Memory B cell (primary cell): ENCODE results near the gene DNAJC1.
"Not testable (repeated sequence)": the region's sequence is repeated elsewhere in the genome, so short reads cannot be mapped to it uniquely, and the experiment has no call there.

Experiments used
- ATAC-seq: fragments of 150-1000 bp; cut with Tn5 transposase; 2 replicates; pipeline ENCODE4 v1.10.0; 2021; ENCODE audit warnings: low read depth, mild to moderate bottlenecking, moderate library complexity
- DNase-seq, 2 donors: peaks; one replicate each; pipeline ENCODE4 v3.0.0; 2022; ENCODE audit warnings: low spot score in 2 of 2
- H3K27ac Mint-ChIP-seq: one replicate; pipeline ENCODE4 v1.8.0; 2022; ENCODE audit warnings: mild to moderate bottlenecking, moderate library complexity, mixed read lengths
- H3K27me3 Mint-ChIP-seq: one replicate; pipeline ENCODE4 v1.8.0; 2022; ENCODE audit warnings: mixed read lengths
- H3K36me3 Mint-ChIP-seq: one replicate; pipeline ENCODE4 v1.8.0; 2022; ENCODE audit warnings: mild to moderate bottlenecking, mixed read lengths
- H3K4me1 Mint-ChIP-seq: one replicate; pipeline ENCODE4 v1.8.0; 2022; ENCODE audit warnings: mixed read lengths
- H3K4me3 Mint-ChIP-seq: one replicate; pipeline ENCODE4 v1.8.0; 2022; ENCODE audit warnings: mild to moderate bottlenecking, moderate library complexity, mixed read lengths
- H3K9me3 Mint-ChIP-seq: one replicate; pipeline ENCODE4 v1.8.0; 2022; ENCODE audit warnings: mixed read lengths

DNAJC1 gene

DNA sequence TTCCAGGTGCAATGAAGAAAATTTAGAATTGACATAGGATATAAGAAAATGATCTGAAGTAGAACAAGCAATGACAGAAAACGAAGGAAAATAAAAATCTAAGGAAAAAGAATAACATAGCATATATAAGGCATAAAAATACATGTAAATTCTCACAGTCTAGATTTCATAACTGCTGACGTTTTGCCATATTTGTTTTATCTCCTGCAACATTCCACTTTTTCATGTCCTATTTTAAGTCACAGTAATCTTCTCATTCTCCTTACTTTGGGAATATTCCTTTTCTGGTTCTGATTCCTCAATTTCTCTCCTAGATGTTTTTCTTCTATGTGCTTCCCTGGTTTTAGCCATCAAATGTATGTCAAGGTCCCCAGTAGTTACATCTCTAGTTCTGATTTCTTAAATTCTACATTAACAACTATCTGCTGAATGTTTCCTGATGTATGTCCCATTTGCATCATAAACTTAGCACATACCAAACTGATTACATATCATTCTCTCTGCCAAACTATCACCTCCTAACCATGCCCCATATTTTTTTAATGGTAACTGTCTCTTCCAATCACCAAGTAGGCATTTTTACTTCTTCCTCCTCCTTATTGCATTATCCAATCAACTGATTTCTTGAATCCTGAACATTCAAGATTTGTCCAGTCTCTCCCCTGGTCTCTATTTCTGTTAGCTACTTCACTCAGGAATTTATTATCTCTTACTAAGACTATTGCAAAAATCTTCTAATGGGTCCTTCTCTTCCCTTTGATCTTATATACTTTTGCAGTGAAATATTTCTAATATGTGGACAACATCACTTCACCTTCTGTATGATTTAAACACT is 171.3 kb downstream of the DNAJC1 start:
- Mint-ChIP-seq H3K9me3 (peaks cover 23% of the 10 kb centered on the region), H3K27ac (no peak overlapping the region), H3K4me1 (no peaks in the 10 kb centered on the region), H3K4me3 (no peak overlapping the region), H3K27me3 (no peaks in the 10 kb centered on the region), H3K36me3 (peaks cover 36% of the 10 kb centered on the region)
- DNase-seq (no peak), ATAC-seq (no peak)

DNA sequence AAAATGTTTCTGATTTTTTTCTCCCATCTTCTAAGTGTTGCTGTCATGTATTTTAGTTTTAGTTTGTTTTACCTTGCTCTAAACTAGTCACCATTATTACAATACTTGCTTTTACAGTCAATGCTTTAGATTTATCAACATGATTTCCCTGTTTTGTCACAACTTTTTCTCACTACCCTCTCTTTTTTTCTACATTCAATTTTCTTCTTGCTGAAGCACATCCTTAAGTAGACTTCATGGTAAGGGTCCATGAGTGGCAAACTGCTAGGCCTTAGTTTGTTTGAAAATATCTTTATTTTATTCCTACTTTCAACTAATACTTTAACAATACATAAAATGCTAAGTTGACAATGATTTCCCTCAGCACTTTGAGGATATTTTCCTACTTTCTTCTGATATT is 173.5 kb downstream of the DNAJC1 start:
- Mint-ChIP-seq H3K4me3 (no peak overlapping the region), H3K27me3 (no peaks in the 10 kb centered on the region), H3K9me3 (peaks cover 27% of the 10 kb centered on the region), H3K4me1 (no peaks in the 10 kb centered on the region), H3K27ac (no peak overlapping the region), H3K36me3 (peaks cover 39% of the 10 kb centered on the region)
- no peak for DNase-seq
- ATAC-seq = no peak

DNA sequence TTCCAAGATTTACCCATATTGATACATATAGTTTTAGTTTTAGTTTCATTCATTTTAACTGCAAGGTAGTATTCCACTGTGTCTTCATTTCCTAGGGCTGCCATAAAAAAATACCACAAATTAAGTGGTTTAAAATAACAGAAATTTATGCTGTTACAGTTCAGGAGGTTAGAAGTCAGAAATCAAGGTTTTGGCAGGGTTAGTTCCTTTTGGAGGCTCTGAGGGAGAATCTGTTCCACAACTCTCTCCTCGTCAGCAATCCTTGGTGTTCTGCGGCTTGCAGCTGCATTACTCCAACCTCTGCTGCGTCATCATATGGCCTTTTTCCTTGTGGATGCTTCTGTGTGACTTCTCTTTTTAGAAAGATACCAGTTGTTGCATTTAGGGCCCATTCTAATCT is 176.2 kb downstream of the DNAJC1 start:
- peaks cover 29% of the 10 kb centered on the region for H3K9me3 Mint-ChIP-seq
- no peak overlapping the region for H3K4me3 Mint-ChIP-seq
- no peak for DNase-seq
- H3K4me1 Mint-ChIP-seq = no peaks in the 10 kb centered on the region
- H3K27ac Mint-ChIP-seq = no peak overlapping the region
- peaks cover 34% of the 10 kb centered on the region for H3K36me3 Mint-ChIP-seq
- no peak for ATAC-seq
- H3K27me3 Mint-ChIP-seq = no peaks in the 10 kb centered on the region

GRCh38 chr10:21826725-21827124 is 176.8 kb downstream of the DNAJC1 start:
- Mint-ChIP-seq H3K4me3 (no peak overlapping the region), H3K9me3 (peaks cover 27% of the 10 kb centered on the region), H3K27me3 (no peaks in the 10 kb centered on the region), H3K4me1 (no peaks in the 10 kb centered on the region), H3K36me3 (peaks cover 31% of the 10 kb centered on the region), H3K27ac (no peak overlapping the region)
- DNase-seq = no peak
- no peak for ATAC-seq

- Mint-ChIP-seq H3K27me3 (no peaks in the 10 kb centered on the region), H3K27ac (no peak overlapping the region), H3K36me3 (peaks cover 23% of the 10 kb centered on the region), H3K4me3 (no peak overlapping the region), H3K9me3 (peaks cover 22% of the 10 kb centered on the region), H3K4me1 (no peaks in the 10 kb centered on the region)
- DNase-seq = no peak
- ATAC-seq = no peak
Measured at GRCh38 chr10:21825345-21825744, 178.2 kb downstream of the DNAJC1 start.

DNA sequence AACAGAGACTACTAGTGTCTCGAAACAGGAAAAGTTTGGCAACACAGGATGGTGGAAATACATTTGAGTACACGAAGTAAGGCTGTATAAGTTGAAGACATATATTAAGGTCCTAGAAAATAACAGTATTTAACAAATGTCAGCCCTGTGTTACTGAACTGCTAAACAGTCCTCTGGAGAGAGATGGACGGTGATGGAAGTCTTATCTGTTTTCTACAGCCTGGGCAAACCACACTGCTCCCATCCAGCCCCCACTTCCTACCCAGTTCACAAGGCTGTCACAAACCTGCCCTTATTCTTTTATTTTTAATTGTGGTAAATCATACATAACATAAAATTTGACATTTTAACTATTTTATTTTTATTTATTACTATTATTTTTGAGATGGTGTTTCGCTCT is 179.1 kb downstream of the DNAJC1 start:
- DNase-seq (no peak), ATAC-seq (no peak)
- Mint-ChIP-seq H3K4me1 (no peaks in the 10 kb centered on the region), H3K27ac (no peak overlapping the region), H3K27me3 (no peaks in the 10 kb centered on the region), H3K36me3 (peaks cover 17% of the 10 kb centered on the region), H3K4me3 (no peak overlapping the region), H3K9me3 (peaks cover 16% of the 10 kb centered on the region)

- no peak for DNase-seq
- Mint-ChIP-seq H3K4me1 (no peaks in the 10 kb centered on the region), H3K36me3 (peaks cover 17% of the 10 kb centered on the region), H3K27ac (no peak overlapping the region), H3K4me3 (no peak overlapping the region), H3K9me3 (peaks cover 16% of the 10 kb centered on the region), H3K27me3 (no peaks in the 10 kb centered on the region)
- ATAC-seq = no peak
Measured at GRCh38 chr10:21823617-21824016, 179.9 kb downstream of the DNAJC1 start.

DNA sequence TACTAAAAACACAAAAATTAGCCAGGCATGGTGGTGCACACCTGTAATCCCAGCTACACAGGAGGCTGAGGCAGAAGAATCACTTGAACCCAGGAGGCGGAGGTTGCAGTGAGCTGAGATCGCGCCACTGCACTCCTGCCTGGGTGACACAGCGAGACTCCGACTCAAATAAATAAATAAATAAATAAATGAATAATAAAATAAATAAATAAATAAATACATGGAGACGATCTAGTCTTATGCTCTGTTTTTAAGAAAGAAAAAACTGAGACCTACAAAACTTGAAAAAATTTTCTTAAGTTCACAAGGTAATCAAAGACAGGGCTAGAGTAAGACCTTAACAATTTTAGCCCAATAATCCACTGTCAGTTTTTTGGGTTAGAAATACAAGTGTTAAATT is 181.3 kb downstream of the DNAJC1 start:
- DNase-seq, H3K4me3 Mint-ChIP-seq, H3K27me3 Mint-ChIP-seq, H3K27ac Mint-ChIP-seq, ATAC-seq, H3K4me1 Mint-ChIP-seq: not testable (repeated sequence)
- peaks cover 19% of the 10 kb centered on the region for H3K36me3 Mint-ChIP-seq
- H3K9me3 Mint-ChIP-seq = peaks cover 16% of the 10 kb centered on the region

DNA sequence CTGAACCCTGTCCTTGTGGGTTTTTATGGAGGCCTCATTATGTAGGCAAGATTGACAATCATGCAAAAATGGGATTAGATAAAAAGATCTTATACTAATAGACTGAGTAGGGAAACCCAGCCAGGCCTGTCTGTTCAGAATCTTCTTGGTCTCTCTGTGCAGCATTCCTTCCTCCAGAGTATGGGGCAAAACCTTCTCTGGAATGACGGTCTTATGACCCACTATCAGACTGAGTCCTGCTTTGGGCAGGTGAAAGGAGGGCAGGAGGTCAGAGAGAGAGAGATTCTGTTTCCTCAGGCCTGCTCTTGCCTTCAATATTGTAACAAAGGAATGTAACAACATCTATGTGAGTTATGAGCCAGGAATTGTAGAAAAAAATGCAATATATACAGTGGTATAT is 182.6 kb downstream of the DNAJC1 start:
- DNase-seq (no peak), ATAC-seq (no peak)
- peaks cover 11% of the 10 kb centered on the region for H3K9me3 Mint-ChIP-seq
- peaks cover 17% of the 10 kb centered on the region for H3K36me3 Mint-ChIP-seq
- no peaks in the 10 kb centered on the region for H3K4me1 Mint-ChIP-seq
- H3K27ac Mint-ChIP-seq = no peak overlapping the region
- H3K4me3 Mint-ChIP-seq = no peak overlapping the region
- H3K27me3 Mint-ChIP-seq = no peaks in the 10 kb centered on the region

DNA sequence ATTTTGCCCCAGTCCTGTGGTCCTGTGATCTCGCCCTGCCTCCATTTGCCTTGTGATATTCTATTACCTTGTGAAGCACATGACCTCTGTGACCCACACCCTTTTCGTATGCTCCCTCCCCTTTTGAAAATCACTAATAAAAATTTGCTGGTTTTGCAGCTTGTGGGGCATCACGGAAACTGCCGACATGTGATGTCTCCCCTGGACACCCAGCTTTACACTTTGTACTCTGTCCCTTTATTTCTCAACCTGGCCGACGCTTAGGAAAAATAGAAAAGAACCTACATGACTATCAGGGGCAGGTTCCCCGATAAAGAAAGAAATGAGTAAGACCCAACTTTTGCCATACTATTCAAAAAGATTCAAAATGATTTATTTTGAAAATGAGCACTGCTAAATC is 185.1 kb downstream of the DNAJC1 start:
- ATAC-seq, H3K27ac Mint-ChIP-seq, DNase-seq, H3K4me1 Mint-ChIP-seq, H3K27me3 Mint-ChIP-seq, H3K4me3 Mint-ChIP-seq, H3K9me3 Mint-ChIP-seq, H3K36me3 Mint-ChIP-seq: not testable (repeated sequence)

- peaks cover 7% of the 10 kb centered on the region for H3K4me1 Mint-ChIP-seq
- DNase-seq (no peak), ATAC-seq (no peak)
- no peaks in the 10 kb centered on the region for H3K9me3 Mint-ChIP-seq
- H3K27ac Mint-ChIP-seq = no peak overlapping the region
- no peak overlapping the region for H3K4me3 Mint-ChIP-seq
- H3K27me3 Mint-ChIP-seq = no peaks in the 10 kb centered on the region
- peaks cover 8% of the 10 kb centered on the region for H3K36me3 Mint-ChIP-seq
Measured at GRCh38 chr10:21814866-21815265, 188.7 kb downstream of the DNAJC1 start.

DNA sequence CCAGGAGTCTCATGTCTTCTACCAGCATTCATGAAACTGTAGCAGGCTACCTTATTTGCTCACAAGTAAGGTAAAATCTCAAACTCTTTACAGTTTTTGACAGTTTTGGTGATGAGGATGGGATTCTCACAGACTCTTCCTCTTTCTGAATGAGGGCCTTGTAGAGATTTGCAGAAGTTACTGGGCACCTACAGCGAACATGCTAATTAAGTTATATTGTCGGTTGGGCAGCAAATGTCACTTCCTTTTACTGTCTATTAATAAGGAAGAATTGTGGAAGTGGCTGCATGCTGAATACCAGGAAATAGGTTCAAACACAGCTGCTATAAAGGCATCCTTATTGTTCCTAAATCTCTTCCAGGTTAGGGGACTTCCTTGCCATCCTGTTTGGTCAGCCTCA is 189.6 kb downstream of the DNAJC1 start:
- Mint-ChIP-seq H3K36me3 (peaks cover 8% of the 10 kb centered on the region), H3K4me3 (no peak overlapping the region), H3K9me3 (no peaks in the 10 kb centered on the region), H3K27me3 (no peaks in the 10 kb centered on the region), H3K27ac (peak overlapping the region; percentile 38), H3K4me1 (peaks cover 7% of the 10 kb centered on the region)
- peak; percentile 69 for ATAC-seq
- no peak for DNase-seq

- no peaks in the 10 kb centered on the region for H3K9me3 Mint-ChIP-seq
- H3K4me3 Mint-ChIP-seq = no peak overlapping the region
- ATAC-seq (no peak), DNase-seq (no peak)
- peaks cover 7% of the 10 kb centered on the region for H3K4me1 Mint-ChIP-seq
- H3K36me3 Mint-ChIP-seq = peaks cover 5% of the 10 kb centered on the region
- no peaks in the 10 kb centered on the region for H3K27me3 Mint-ChIP-seq
- no peak overlapping the region for H3K27ac Mint-ChIP-seq
Measured at GRCh38 chr10:21811245-21811585, 192.3 kb downstream of the DNAJC1 start.

DNA sequence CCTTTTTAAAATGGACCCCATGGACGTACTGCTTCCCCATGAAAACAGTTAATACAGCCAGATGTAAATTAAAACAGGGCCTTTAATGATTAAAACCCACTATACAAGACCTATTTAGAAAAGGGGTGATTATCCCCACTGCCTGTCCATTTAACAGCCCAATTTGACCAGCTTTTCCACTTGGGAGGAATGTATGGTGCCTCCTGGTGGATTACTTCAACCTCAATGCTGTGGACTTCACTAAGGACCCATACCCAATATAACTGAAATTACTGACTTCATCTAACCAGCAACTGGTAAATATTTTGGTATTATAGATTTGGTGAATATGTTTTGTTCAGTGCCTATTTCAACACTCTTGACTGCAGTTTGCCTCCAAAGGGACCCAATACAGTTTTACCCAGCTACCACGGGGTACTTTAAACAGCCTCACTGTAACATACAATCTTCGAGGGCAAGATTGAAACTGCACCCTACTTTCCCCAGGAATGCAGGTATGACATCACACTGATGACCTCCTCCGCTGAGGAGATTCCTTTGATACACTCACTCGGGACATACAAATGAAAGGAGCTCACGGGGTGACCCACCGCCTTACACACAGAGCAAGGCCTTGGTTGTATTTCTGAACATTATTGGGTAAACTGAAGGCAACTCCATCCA is 192.8 kb downstream of the DNAJC1 start:
- no peak overlapping the region for H3K4me3 Mint-ChIP-seq
- no peaks in the 10 kb centered on the region for H3K9me3 Mint-ChIP-seq
- DNase-seq = no peak
- no peak for ATAC-seq
- H3K27ac Mint-ChIP-seq = no peak overlapping the region
- peaks cover 7% of the 10 kb centered on the region for H3K4me1 Mint-ChIP-seq
- H3K27me3 Mint-ChIP-seq = no peaks in the 10 kb centered on the region
- H3K36me3 Mint-ChIP-seq = peaks cover 7% of the 10 kb centered on the region

- Mint-ChIP-seq H3K4me3 (no peak overlapping the region), H3K27me3 (no peaks in the 10 kb centered on the region), H3K27ac (no peak overlapping the region), H3K4me1 (no peaks in the 10 kb centered on the region), H3K36me3 (peaks cover 6% of the 10 kb centered on the region), H3K9me3 (no peaks in the 10 kb centered on the region)
- DNase-seq = no peak
- no peak for ATAC-seq
Measured at GRCh38 chr10:21808550-21808949, 195.0 kb downstream of the DNAJC1 start.
